Prostate gland (tissue), 2 donors: ENCODE measurements around the gene RBFOX1.

Source experiments
- POLR2A ChIP-seq: fragments of 450-650 bp; IDR thresholded peaks from one replicate; pipeline ENCODE4 v1.6.1; 2016; ENCODE audit warnings: antibody characterized with exemption, mild to moderate bottlenecking
- POLR2AphosphoS5 ChIP-seq: sonication (generic); formaldehyde crosslinking; IDR thresholded peaks from one replicate; pipeline ENCODE4 v1.6.1; 2017; ENCODE audit warnings: antibody characterized with exemption
- TF ChIP-seq, protein P1 (sequence below), 4 experiments: fragments of 200-600 bp in 2 of 4; fragments of 450-650 bp in 2 of 4; sonication (generic) in 2 of 4; IDR thresholded peaks; 1 replicate in 3 of 4; 2 replicates in 1 of 4; pipeline ENCODE4 v1.5.1; 2016 to 2019; ENCODE audit warnings: antibody characterized with exemption in 4 of 4, mild to moderate bottlenecking in 2 of 4, moderate library complexity in 2 of 4

DNA sequence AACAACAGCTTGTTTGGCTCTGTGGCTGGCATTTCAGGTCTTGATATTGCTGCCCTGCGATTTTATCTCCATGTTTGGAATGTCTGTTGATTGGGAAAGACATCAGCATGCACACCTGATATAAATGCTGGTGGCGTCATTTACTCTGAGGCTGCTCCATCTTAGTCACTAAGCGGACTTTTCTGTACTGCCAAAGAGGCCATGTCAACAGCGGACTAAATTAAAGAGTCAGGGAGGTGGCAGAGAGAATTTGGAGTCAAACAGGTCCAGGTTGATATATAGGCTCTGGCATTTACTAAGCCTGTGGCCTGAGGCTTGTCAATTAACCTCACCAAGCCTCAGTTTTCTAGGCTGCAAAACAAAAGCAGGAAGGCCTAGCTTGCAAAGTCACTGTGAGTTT is 6.2 kb downstream of the RBFOX1 start:
- no peak for TF ChIP-seq POLR2A
- TF ChIP-seq, protein P1, sequence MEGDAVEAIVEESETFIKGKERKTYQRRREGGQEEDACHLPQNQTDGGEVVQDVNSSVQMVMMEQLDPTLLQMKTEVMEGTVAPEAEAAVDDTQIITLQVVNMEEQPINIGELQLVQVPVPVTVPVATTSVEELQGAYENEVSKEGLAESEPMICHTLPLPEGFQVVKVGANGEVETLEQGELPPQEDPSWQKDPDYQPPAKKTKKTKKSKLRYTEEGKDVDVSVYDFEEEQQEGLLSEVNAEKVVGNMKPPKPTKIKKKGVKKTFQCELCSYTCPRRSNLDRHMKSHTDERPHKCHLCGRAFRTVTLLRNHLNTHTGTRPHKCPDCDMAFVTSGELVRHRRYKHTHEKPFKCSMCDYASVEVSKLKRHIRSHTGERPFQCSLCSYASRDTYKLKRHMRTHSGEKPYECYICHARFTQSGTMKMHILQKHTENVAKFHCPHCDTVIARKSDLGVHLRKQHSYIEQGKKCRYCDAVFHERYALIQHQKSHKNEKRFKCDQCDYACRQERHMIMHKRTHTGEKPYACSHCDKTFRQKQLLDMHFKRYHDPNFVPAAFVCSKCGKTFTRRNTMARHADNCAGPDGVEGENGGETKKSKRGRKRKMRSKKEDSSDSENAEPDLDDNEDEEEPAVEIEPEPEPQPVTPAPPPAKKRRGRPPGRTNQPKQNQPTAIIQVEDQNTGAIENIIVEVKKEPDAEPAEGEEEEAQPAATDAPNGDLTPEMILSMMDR (IDR thresholded peaks at IDR 0.05): no peak
- TF ChIP-seq POLR2AphosphoS5: no peak
